Measurements from ENCODE around the gene PTPRT. TPM values are rescaled to one million over a fixed set of nuclear protein-coding genes. Genes with fewer than 3 reads are reported as not detected.

Gene PTPRT
- total and polyA plus RNA-seq, 2 of the 4 experiments (the other 2 are of a cell fraction) = not detected

GRCh38 chr20:42595625-42596024 is 594.1 kb downstream of the PTPRT start:
- Histone ChIP-seq H3K4me3 (ENCODE audit: insufficient read depth, low read depth, low read length) (no peak overlapping the region), H4K20me1 (ENCODE audit: insufficient read depth, low read length) (no peaks in the 10 kb centered on the region), H4K91ac (ENCODE audit: insufficient read depth, low read depth, low read length) (no peak overlapping the region), H3K9me3 (ENCODE audit: control insufficient read depth, insufficient read depth, low read length) (peaks cover 29% of the 10 kb centered on the region), H3K18ac (ENCODE audit: low read depth, low read length) (no peak overlapping the region), H3K9ac (ENCODE audit: low read depth, low read length) (no peak overlapping the region), H3K79me1 (ENCODE audit: low read depth in 1 of 2, low read length in 2 of 2) (no peaks in the 10 kb centered on the region), H3K4ac (ENCODE audit: low read depth, low read length) (no peak overlapping the region), H2BK15ac (ENCODE audit: low read depth, low read length) (no peak overlapping the region), H4K8ac (ENCODE audit: low read depth in 2 of 2, low read length in 2 of 2) (no peak overlapping the region), H3K56ac (ENCODE audit: extremely low read depth, insufficient read depth, low read length) (no peak overlapping the region), H3K14ac (replicated peaks; ENCODE audit: low read depth, low read length) (no peak overlapping the region), H3K23ac (ENCODE audit: low read depth, low read length) (no peak overlapping the region), H3K27ac (ENCODE audit: insufficient read depth, low read length) (no peak overlapping the region), H3K9me1 (ENCODE audit: insufficient read depth, low read length) (no peaks in the 10 kb centered on the region), H3K36me3 (ENCODE audit: control insufficient read depth, insufficient read depth, low read length) (no peaks in the 10 kb centered on the region), H2AK9ac (replicated peaks; ENCODE audit: low read depth, low read length, poor library complexity) (no peak overlapping the region), H2AK5ac (ENCODE audit: low read depth, low read length) (no peak overlapping the region), H2BK5ac (ENCODE audit: low read depth, low read length, poor library complexity, severe bottlenecking) (no peak overlapping the region), H2BK20ac (ENCODE audit: low read depth, low read length) (no peak overlapping the region), H3K4me2 (ENCODE audit: low read depth, low read length) (no peak overlapping the region), H2AFZ (replicated peaks; ENCODE audit: low read length, poor library complexity) (no peak overlapping the region), H3K27me3 (ENCODE audit: control insufficient read depth, insufficient read depth, low read length) (no peaks in the 10 kb centered on the region), H4K5ac (ENCODE audit: low read depth, low read length) (no peak overlapping the region), H3K4me1 (ENCODE audit: control insufficient read depth, insufficient read depth, low read length) (no peaks in the 10 kb centered on the region), H2BK120ac (ENCODE audit: low read depth, low read length) (no peak overlapping the region)
- TF ChIP-seq MAZ (IDR thresholded peaks at IDR 0.05; ENCODE audit: borderline replicate concordance, low read depth, low read length) (no peak), RAD21 (IDR thresholded peaks at IDR 0.05; ENCODE audit: low read length) (no peak), FOS (IDR thresholded peaks at IDR 0.05; ENCODE audit: low read depth, low read length) (no peak), RCOR1 (IDR thresholded peaks at IDR 0.05; ENCODE audit: insufficient replicate concordance, low read length) (no peak), RFX5 (IDR thresholded peaks at IDR 0.05; ENCODE audit: low read depth, low read length) (no peak), MAFK (IDR thresholded peaks at IDR 0.05; ENCODE audit: low read depth, low read length) (no peak), POLR2A (IDR thresholded peaks at IDR 0.05; ENCODE audit: low read depth, low read length) (no peak), USF2 (IDR thresholded peaks at IDR 0.05; ENCODE audit: low read depth, low read length) (no peak), CHD1 (IDR thresholded peaks at IDR 0.05; ENCODE audit: low read depth, low read length) (no peak), CEBPB (IDR thresholded peaks at IDR 0.05; ENCODE audit: low read depth, low read length) (no peak), MXI1 (IDR thresholded peaks at IDR 0.05; ENCODE audit: borderline replicate concordance, low read depth, low read length) (no peak), BHLHE40 (IDR thresholded peaks at IDR 0.05; ENCODE audit: low read depth, low read length) (no peak), ELK1 (IDR thresholded peaks at IDR 0.05; ENCODE audit: borderline replicate concordance, low read depth, low read length) (no peak), NFE2L2 (IDR thresholded peaks at IDR 0.05; ENCODE audit: low read depth, low read length) (no peak), CTCF (conservative IDR thresholded peaks at IDR 0.05; ENCODE audit: low read depth, low read length) (no peak), SMC3 (IDR thresholded peaks at IDR 0.05; ENCODE audit: low read depth, low read length) (no peak)
- no peak for ATAC-seq (ENCODE audit: low read depth)
- dilution Hi-C loops (cut with HindIII; ENCODE audit: low sequenced_read_pairs, unreplicated experiment) (no loop called here), intact Hi-C loops (cut with micrococcal nuclease) (no loop called here), in situ Hi-C loops (cut with MboI; ENCODE audit: low sequenced_read_pairs) (no loop called here)
- POLR2A ChIA-PET (ENCODE audit: unreplicated experiment) = no interaction called here
- CTCF ChIA-PET = no interaction called here
- no TSS peak for BruUV-seq (replicated peaks)
- no peak for DNase-seq
- WGBS, 2 experiments (ENCODE audit: extremely low coverage in 2 of 2, insufficient read length in 1 of 2) = no CpG with 5 or more reads among the region's 1 CpG

All from IMR-90 (cell line).